Suppressor macrophage treated with lipopolysaccharide for 1 hour (primary cell): ENCODE data around the gene COL4A2.
"Not testable (repeated sequence)": the region's sequence is repeated elsewhere in the genome, so short reads cannot be mapped to it uniquely, and the experiment has no call there.

Source experiments
- DNase-seq, 3 donors: peaks; one replicate each; pipeline ENCODE4 v3.0.0-alpha.2; 2020 to 2022

COL4A2 gene

DNA sequence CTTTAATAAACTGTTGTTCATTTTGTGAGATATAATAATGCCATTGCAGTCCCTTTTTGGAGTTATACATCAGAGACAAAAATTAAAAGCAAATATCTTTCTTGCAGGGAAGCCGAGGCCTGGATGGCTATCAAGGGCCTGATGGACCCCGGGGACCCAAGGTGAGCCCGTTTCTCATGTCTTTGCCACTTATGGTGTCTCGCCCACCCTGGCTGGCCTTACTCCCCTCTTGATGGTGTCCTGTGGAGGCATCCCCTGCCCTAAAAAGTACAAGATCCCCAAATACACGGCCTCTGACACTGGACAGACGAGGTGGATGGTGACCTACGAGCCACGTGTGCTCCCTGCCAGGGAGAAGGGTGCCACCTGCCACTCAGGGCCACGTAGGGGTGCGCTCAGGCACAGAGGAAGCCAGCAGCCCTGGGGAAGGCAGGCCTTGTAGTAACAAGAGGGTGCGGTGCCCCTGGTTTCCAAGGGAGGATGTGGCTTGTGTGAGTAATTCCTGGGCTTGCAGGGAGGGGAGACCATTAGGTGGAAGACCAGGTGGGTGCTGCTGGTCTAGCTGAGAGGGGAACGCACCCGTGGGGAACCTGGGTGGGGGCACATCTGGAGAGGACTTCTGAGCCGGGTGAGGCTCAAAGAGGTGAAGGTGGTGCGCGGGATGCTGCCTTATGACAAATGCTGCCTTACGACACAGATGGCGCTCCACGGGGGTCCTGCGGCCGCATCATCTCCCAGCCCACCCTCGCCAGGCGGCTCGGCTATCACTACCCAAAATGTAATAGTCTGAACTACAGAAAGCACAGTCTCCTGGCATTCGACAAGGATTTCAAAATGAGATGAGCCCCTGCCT is 138.9 kb downstream of the COL4A2 start:
- DNase-seq, result no peak

GRCh38 chr13:110446575-110446890 is 139.4 kb downstream of the COL4A2 start:
- peak; percentile 26 to 59 (median 44) for DNase-seq

DNA sequence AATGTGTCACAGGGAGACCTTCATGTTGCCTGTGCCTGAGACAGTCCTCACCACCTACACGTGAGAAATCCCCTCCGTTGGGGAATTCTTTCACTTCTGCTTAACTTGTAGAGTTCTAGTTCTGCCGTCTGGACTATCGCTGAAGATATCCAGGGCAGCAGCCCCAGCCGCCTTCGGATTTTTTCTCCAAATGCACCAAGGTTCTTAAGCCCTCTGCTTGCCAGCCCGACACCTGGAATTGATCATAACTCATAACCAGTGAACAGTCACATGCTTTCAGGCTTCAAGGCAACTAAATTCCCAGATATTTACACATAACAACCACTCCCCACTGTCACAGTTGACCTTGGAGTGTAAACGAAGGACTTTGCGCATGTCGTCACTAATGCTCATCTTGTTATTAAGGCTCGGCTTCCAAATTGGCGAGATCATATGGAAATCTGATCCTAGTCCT is 140.0 kb downstream of the COL4A2 start:
- DNase-seq, result peak; percentile 87 to 92 (median 91)

DNA sequence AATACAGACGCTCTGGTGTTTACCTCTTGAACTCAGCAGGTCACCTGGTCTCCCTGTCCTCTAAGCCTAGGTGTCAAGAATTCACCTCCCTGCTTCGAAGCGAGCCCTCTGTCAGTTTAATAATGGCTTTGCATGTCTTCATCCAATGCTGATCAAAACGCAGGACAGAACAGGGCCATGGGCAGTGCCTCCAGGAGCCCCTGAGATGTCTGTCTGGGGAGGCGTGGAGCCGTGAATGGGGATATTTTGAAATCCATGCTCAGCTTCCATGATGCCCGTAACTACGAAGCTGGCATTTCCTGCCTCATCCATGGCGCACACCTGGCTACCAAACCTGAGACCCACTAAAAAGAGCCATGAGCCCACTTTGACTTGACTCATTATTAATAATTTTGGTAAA is 140.7 kb downstream of the COL4A2 start:
- DNase-seq, result no peak

DNA sequence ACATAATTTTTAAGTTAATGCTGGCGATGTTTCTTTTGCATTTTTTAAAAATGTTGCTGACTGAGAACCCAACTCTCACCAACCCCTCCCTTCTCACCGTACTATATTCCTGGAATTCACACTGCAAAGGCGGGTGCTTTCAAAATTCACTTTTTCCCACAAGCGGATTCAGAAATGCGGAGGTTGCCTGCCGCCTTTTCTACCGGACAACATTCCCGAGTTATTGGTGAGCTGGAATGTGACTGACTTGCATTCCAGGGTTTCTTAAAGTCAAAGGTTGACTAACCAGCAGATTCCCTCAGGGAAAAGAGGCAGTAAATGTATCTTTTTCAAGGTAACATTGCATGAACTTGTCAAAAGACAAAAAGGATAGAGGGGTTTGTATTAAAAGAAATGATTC is 141.1 kb downstream of the COL4A2 start:
- DNase-seq, result no peak

- DNase-seq, result no peak
Observed at GRCh38 chr13:110448677-110449076, 141.6 kb downstream of the COL4A2 start.

GRCh38 chr13:110449219-110450015 is 142.3 kb downstream of the COL4A2 start:
- peak in 1 of 3 donors; percentile 27 for DNase-seq

DNA sequence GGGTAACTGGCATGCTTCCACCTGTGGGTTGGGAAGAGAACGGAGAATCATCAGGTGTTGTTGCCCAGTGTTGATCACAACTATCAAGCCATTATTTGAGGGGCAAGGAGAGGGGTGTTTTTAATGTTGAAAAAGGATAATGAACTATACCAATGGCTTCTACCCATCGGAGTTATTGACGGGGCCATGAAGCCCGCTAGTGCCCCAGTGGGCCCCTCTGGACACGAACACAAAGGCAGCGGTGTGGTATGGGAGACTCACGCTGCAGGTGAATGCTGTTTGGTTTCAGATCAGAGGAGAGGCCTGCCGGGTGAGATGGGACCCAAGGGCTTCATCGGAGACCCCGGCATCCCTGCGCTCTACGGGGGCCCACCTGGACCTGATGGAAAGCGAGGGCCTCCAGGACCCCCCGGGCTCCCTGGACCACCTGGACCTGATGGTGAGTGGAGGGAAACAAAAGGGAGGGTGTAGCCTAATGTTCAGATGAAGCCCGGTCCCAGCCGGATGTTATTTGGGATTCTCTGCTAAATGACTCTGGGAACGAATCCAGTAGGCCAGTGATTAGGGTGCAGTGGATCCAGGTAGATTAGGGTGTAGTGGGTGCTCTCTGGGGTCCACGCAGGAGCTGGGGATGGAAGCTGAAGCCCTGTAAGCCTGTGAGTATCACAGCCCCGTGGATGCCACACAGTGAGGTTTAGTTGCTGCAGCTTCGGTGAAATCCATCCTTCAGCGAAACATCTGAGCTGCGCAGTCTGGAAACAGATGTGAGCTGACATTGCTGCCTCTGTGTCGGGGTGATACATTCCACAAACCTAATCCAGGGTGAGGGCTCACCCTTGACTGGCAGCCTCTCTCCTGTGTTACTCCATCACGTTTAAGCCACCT is 143.2 kb downstream of the COL4A2 start:
- no peak for DNase-seq

DNA sequence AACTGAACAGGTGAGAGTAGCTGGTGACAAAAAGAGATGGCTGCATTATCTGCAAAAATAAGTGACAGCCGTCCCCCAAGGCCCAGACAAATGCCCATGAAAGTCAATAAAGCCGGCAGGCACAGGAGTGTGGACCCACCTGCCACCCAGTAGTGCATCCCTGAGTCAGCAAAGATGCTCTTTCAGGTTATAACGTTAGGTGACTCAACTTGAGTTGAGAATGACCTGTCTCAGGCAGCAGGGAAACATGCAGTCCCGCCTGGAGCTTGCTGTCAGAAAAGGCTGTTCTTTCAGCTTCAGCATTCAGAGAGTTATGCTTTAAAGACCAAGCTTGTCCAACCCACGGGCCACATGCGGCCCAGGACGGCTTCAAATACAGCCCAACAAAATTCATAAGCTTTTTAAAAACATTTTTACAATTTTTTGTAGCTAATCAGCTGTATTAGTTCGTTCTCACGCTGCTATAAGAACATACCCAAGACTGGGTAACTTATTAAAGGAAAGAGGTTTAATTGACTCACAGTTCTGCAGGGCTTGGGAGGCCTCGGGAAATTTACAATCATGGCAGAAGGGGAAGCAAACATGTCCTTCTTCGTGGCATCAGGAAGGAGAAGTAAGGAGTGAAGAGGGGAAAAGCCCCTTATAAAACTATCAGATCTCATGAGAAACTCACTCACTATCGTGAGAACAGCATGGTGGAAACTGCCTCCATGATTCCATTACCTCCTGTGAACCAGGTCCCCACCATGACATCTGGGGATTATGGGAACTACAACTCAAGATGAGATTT is 144.1 kb downstream of the COL4A2 start:
- peak; percentile 67 to 78 (median 68) for DNase-seq

GRCh38 chr13:110453091-110453490 is 146.0 kb downstream of the COL4A2 start:
- not testable (repeated sequence) for DNase-seq

DNA sequence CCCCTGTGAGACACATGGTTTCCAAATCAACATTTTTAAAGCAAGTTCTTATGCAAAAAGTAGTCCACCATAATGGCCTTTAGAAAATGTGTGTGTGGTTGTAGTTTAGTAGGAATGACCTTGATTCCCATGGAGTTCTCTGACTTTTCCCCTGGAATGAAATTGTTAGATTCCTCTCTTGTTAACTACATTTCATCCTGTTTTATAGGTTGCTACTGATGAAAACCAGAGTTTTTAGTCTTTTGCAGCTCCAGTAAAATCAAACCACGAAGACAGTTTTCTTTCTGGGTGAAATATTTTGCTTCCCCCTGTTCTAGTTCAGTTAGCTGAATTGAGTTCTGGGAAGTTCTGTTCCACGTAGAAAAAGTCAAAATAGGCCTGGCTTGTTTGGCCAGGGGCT is 146.7 kb downstream of the COL4A2 start:
- no peak for DNase-seq

- no peak for DNase-seq
Observed at GRCh38 chr13:110454227-110454859, 147.3 kb downstream of the COL4A2 start.

- DNase-seq, result no peak
Observed at GRCh38 chr13:110454956-110455355, 147.9 kb downstream of the COL4A2 start.

- no peak for DNase-seq
Observed at GRCh38 chr13:110455444-110455843, 148.4 kb downstream of the COL4A2 start.

DNA sequence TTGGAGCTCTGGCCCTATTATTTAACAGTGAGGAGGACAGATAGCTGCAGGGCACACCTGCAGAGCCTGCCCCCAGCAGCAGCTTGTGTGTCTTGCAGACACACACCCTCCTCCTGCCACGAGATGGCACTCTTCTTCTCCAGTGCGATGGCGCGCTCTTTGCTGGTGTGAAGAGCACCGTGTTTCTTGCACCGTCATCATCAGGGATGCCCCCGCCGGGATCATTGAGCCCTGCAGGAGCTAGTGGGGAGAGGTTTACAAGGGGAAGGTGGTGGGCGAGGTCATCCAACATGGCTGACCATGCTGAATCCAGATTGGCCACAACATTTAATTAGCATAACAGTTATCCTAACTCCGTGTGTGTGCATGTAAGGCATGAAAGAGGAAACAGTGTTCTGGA is 148.9 kb downstream of the COL4A2 start:
- DNase-seq, result peak; percentile 89 to 92 (median 91)

DNA sequence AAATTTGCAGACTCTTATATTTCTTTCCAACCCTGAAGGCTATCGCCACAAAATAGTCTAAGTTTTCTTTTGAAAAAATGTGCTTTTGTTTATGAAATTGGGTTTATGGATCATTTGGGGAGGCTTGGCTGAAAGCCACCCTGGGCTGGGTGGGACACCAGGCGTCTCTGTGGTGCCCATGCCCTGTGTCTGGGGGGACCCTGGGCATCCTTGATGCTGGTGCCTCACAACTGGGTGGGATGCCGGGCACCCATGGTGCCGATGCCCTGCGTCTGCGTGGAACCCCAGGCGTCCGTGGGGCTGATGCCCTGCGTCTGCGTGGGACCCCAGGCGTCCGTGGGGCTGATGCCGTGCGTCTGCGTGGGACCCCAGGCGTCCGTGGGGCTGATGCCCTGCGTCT is 149.5 kb downstream of the COL4A2 start:
- DNase-seq, result no peak

DNA sequence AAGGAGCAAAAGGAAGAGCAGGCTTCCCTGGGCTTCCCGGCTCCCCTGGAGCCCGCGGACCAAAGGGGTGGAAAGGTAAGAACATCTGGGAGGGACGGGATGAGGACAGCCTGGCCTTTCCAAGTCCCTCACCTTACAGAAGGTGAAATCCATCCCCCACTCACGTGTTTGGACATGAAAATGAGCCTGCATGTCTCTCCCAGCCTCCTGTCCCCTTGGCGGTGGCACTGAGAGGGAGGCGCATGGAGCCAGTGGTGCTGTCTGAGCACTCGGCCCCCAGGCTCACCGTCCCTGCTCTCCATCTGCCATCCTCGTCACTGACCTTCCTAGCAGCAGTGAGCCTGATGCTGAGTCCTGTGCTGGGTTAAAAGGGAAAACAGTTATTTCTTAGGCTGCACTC is 150.3 kb downstream of the COL4A2 start:
- no peak for DNase-seq

DNA sequence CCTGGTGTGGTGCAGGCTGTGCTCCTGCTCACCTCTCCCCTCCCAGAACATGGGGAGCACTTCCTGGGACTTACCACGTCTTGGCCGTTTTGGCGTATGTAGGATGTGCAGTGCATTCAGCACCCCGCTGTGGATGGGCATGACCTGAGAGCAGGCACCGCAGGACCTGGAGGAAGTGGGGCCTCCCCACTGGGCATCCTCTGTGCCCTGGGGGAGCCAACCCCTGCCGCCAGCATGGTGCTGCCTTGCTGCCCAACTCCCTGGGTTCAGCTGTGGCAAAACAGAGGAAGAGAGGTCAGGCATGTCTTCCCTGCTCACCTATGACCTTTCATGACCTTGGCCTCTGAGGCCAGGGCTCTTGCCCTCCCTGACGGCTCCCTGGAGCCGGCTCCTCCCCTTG is 150.9 kb downstream of the COL4A2 start:
- no peak for DNase-seq

DNA sequence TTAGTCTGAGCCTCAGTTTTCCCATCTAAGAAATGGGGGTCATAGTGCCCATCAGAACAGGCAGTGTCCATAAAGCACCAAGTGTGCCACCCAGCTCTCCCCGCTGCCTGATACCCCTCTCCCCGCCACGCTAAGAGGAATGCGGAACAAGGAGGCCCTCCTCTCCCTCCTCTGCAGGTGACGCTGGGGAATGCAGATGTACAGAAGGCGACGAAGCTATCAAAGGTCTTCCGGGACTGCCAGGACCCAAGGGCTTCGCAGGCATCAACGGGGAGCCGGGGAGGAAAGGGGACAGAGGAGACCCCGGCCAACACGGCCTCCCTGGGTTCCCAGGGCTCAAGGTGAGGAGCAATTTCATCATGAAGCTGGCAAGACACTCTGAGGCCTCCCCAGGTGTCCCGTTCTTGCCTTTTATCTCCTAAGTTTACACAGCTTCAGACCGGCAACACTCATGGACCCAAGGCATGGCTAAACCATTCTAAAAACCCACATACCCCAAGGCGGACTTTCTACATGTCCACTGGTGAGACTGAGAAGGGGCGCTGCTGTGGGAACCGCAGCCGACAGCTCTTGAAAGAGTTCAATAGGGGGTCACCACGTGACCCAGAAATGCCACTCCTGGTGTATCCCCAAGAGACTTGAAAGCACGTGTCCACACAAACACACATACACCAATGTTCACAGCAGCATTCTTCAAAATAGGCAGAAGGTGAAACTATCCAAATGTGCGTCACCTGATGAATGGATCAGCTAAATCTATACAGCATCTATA is 151.7 kb downstream of the COL4A2 start:
- no peak for DNase-seq

- DNase-seq, result no peak
Observed at GRCh38 chr13:110462091-110462490, 155.0 kb downstream of the COL4A2 start.

DNA sequence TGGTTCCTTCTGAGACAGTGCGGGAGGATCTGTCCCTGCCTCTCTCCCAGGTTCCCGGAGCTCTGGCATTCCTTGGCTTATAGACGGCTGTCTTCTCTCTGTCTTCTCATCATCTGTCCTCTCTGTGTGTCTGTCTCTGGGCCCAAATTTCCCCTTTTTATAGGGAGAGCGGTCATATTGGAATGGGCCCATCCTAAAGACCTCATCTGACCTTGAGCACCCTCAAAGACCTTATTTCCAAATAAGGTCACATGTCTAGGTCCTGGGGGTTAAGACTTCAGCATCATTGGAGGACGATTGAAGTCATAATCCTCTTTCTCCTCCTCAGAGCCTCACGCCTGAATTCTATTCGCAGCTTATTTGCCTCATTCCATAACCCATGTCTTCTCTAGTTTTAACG is 156.1 kb downstream of the COL4A2 start:
- DNase-seq, result no peak
